A204.1 (cell line): ENCODE measurements around the gene AP4S1.
"Not testable (repeated sequence)": the region's sequence is repeated elsewhere in the genome, so short reads cannot be mapped to it uniquely, and the experiment has no call there.

ENCODE experiments used
- FAIRE-seq: peaks from 2 replicates; lab custom pipeline; 2012; peaks lifted over from hg19 to GRCh38; lab: Jason Lieb, UNC

The AP4S1 gene

DNA sequence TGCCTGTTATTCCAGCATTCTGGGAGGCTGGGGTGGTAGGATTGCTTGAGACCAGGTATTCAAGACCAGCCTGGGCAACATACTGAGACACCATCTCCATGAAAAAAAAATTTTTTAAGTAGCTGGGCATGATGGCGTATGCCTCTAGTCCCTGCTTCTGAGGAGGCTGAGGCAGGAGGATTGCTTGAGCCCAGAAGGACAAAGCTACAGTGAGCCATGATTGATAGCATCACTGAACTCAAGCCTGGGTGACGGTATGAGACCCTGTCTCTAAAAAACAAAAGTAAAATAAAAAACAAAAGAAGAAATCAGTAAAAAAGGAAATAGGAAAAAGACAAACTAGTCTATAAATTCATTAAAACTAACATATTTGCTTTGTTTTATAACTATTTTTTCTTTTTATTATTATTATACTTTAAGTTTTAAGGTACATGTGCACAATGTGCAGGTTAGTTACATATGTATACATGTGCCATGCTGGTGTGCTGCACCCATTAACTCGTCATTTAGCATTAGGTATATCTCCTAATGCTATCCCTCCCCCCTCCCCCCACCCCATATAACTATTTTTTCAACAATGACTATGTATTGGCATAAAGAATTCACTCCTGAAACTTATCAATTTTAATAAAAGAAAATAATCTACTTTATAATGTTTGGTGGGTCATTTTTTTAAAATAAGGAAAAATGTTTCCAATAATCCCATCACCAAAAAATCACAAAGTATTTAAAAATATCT lies 15.4 kb upstream of the AP4S1 start:
- FAIRE-seq = no peak

DNA sequence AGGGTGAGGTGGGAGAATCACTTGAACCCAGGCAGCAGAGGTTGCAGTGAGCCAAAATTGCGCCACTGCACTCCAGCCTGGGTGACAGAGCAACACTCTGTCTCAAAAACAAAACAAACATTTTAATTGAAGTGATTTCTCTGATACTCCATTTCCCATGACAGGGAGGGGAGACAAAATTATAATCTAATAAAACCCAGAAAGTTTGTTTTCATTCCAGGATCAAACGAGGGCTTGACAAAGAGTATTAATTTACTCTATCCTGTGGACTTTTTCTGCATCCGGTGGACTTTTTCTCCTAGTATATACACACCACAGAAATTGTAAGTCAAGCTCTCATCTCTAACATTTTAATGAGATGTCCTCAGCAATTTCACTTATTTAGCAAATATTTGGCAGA lies 14.5 kb upstream of the AP4S1 start:
- no peak for FAIRE-seq

- FAIRE-seq = no peak
Observed at GRCh38 chr14:31013841-31014240, 11.6 kb upstream of the AP4S1 start.

DNA sequence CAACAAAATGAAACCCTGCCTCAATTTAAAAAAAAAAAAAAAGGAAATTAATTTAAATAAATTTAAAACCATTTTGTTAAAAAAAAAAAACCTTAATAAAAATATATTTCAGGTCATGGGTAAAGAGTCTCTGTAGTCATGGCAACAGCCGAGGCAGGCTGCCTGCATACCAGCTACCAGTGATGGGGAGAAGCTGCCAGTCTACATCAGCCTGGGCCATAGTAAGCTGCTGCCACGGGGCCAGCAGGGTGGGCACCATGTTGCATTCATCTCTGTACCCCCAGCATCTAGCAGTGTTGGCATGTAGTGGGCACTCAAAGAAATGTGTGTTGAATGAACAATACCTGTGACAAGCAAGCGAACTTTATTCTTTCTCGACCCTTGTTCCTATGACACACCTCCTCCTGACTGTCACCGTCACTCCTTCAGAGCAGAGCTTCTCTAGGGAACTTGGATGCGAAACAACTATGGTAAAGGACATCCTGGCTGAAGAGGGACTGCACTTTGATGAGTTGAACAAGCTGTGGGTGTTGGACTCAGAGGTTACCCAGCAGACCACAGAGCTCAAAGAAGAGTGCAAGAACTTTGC lies 7.3 kb upstream of the AP4S1 start:
- FAIRE-seq = no peak

DNA sequence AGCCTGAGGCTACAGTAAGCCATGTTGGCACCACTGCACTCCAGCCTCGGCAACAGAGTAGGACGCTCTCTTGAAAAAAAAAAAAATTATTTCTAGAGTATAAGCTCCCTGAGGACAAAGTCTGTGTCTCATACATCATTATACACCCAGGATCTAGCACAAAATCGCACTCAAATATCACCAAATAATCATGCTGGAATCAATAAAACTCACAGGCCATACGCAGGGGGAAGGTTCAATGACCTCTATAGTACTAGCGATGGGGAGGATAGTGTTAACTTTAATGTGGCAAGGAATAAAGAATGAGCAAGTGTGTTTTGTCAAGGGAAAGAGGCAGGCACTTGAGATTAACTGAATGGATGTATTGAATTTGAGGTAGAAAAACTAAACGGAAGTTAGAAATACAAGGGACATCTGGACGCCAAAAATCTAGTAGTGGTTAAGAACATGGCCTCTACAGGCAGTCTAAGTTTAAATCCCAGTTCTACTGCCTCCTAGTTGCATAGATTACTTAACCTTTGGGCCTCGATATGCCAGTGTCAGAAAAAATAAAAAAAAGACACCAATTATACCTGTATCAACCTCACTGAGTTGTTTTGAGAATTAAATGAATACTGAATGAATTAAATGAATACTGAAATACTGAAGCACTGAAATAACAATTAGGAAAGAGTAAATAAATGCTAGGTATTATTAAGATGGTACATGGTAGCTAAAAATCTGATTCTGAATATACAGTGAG lies 4.4 kb upstream of the AP4S1 start:
- no peak for FAIRE-seq

GRCh38 chr14:31021576-31021949 lies 3.9 kb upstream of the AP4S1 start:
- no peak for FAIRE-seq

- FAIRE-seq = no peak
Observed at GRCh38 chr14:31022386-31022785, 3.1 kb upstream of the AP4S1 start.

DNA sequence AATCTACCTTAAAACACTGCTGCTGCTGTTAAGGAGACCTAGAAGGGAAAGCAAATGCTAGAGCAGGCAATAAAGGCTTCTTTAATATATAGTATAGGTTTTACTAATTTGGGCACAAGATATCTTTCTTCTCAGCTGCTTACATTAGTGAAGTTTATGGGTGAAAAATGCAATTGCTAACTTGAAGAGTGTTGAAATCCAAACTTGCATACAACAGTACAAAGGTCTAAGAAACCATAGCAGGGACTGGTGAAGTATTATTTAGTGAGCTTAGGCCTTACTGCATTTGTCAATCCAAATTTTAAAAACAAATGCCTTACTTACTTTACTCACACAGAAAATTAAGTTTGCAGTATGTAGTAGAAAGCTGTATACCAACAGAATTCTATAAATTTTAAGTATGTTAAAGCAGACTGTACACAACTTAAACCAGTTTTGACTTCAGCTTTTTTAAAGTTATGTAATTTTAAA lies 1.4 kb upstream of the AP4S1 start:
- FAIRE-seq = no peak

DNA sequence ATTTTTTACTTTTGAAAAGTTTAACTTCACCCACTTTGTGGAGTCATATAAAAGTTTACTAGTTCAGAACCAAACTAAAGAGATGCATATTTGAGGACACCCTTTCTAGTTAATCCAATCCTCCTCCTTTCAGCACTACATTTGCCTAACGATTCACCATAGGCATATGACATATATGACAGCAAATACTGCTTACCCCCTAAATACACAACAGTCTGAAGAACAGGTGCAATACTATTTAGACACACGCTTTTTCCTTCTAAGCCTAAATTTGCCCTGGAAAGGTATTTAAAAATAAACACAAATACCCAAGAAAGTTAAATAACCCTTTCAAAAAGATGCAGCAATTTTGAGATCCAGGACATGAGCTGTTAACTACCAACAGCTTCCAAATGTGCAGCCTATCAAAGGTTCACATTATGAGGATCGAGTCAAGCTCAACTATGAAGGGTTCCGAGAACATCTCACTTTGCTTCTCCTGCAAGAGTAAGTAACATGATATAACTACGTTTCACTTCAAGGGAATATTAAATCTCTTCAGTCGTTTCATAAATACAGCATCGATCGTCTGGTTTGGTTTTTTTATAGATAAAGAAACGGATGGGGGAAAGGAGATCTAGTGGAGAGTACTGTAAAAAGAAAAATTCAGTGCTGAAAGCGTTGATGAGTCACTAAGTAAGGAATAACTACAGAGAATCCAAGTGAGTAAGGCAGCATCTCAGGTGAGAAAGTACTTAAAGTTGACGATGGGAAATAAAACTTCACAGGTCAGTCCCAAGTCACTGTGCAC lies 677 bp upstream of the AP4S1 start:
- FAIRE-seq = no peak

GRCh38 chr14:31026077-31026449 lies 614 bp downstream of the AP4S1 start, which contains the start of gene STRN3:
Gene STRN3, minus strand, starts transcription at chr14:31026379. Its CDS starts 194 bp downstream, at chr14:31026185.
- FAIRE-seq = no peak

DNA sequence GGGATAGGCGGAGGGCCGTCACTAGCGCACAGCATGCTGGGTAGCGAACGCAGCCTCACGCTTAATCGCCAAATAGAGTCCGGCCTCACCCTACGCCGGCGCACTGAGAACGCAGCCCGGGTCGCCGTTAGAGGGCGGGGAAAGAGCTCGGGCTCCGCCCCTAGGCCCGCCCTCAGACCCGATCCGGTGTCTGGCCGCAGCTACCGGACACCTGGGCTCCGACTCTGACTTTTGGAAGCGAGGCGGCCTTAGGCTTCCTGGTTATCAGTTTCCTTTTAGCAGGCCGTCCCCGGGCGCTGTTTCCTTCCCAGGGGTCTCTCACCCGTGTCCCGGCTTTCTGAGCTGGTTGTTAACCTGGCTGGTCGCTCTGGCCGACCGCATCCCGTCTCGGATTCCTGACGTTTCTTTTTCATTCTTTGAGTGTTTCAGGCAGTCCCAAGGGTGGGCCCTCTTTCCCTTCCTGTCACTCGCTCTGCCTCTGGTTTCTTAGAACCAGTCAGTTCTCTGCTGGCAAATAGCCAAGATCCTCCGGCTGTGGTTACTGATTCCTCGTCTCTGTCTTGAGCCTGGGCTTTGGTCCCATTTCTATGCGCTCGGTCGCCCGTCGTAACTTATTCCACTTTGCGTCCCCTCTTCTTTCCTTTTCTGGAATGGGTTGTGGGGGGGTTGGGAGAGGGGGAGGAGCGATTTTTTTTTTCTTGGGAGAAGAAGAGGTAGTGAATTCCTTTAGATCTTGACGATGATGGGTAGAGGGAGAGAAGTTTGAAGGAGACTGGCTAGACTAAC lies 1.2 kb downstream of the AP4S1 start:
- FAIRE-seq = peak; percentile 90

- FAIRE-seq = peak; percentile 14
Observed at GRCh38 chr14:31027847-31028246, 2.4 kb downstream of the AP4S1 start.

DNA sequence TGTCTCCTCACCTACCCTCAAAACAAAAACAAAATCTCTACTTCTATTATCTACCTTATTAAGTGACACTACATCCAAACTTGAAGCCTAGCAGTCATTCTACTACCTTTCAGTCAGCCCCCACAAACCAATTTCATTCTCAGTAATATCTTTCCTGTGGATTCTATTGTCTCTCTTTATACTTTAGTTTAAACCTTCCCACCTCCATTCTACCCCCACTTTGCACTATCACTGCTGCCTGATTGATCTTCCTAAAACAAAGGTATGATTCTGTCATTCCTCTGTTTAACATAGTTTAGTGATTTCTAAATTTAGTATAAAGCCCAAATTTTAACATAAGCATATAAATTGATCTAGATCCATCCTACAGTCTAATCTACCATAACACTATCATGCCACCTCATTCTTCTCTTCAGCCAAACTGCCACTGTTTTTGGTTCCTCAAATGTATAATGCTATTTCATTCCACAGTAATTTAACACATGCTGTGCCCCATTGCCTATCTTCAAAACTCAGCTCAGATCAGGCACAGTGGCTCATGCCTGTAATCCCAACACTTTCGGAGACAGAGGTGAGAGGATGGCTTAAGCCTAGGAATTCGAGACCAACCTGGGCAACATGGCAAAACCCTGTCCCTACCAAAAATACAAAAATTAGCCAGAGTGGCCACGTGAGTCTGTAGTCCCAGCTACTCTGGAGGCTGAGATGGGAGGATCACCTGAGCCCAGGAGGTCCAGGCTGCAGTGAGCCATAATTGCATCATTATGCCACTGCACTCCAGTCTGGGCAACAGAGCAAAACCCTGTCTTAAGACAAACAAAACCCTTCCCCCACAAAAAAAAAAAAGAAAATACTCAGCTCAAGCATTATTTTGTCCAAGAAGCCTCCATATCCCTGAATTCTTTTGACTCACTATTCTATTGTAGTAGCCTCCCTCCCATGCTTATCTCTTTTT lies 3.8 kb downstream of the AP4S1 start:
- FAIRE-seq = no peak

DNA sequence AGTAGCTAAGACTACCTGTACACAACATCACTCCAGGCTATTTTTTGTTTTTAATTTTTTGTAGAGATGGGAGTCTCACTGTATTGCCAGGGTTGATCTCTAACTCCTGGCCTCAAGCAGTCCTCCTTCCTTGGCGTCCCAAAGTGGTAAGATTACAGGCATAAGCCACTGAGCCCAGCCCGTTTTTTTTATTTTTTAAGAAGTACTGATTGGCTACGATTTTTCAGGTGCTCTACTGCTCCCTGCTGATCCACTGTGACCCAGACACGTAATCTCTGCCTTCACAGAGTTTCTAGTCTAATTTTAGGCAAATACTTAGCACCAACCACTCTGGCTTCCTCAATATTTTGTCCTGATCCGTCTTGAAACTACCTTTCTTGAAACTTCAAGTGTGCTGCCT lies 5.0 kb downstream of the AP4S1 start:
- no peak for FAIRE-seq

- FAIRE-seq = no peak
Observed at GRCh38 chr14:31036552-31036951, 11.1 kb downstream of the AP4S1 start.

DNA sequence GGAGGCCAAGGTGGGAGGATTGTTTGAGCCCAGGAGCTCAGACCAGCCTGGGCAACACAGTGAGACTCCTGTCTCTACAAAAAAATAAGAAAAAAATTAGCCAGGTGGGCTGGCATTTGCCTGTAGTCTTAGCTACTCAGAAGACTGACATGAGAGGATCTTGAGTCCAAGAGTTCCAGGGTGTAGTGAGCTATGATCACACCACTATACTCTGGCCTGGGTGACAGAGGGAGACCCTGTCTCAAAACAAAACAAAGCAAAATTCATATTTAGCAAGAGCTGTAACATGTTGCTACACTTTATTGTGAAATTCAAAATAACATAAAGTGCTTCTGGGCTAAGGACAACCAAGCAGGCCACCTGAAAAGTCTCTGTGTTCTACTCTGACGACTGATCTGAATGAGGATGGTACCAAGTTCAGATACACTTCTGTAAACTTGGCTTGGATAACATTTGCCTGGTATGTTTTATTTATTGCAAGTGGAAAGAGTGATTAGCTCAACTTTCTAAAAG lies 12.3 kb downstream of the AP4S1 start:
- FAIRE-seq = no peak

GRCh38 chr14:31038521-31039166 lies 13.2 kb downstream of the AP4S1 start:
- no peak for FAIRE-seq

DNA sequence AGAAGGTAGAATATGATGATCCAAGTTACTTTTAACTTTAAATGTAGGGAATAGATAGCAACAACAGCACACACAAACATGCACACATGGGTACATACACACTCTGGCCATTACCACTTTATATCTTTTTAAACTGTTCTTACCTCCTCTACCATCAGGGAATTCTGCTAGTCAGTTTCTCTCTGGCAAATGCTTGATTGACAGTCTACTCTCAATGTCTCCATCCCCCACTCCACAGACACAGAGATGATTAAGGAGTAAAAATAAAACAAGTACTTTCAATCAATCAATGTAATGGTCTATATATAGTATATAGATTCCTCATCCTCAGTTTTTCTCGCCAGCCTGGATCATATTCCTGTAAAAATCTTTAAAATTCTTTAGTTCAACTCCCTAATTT lies 16.9 kb downstream of the AP4S1 start:
- no peak for FAIRE-seq

DNA sequence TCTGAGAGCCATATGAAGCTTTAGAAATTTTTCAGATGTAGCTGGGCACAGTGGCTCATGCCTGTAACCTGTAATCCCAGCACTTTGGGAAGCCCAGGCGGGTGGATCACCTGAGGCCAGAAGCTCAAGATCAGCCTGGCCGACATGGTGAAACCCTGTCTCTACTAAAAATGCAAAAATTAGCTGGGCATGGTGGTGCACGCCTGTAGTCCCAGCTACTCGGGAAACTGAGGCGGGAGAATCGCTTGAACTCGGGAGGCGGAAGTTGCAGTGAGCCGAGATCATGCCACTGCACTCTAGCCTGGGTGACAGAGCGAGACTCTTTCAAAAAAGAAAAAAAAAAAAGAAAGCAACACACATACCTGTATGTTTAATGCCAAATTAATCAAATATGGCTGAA lies 17.4 kb downstream of the AP4S1 start:
- not testable (repeated sequence) for FAIRE-seq

GRCh38 chr14:31043379-31043778 lies 17.9 kb downstream of the AP4S1 start:
- no peak for FAIRE-seq
